Body of pancreas (tissue), 4 donors: ENCODE results near the gene POU2F2.

Experiments used
- CTCF ChIP-seq, 7 experiments: fragments of 450-650 bp in 4 of 7; fragments of 200-600 bp in 3 of 7; sonication (generic) in 3 of 7; IDR thresholded peaks; one replicate each; pipeline ENCODE4 v1.5.1; 2016 to 2019; ENCODE audit warnings: antibody characterized with exemption in 7 of 7
- POLR2A ChIP-seq, 3 donors: fragments of 450-650 bp; IDR thresholded peaks; one replicate each; pipeline ENCODE4 v1.6.1; 2016; ENCODE audit warnings: antibody characterized with exemption in 3 of 3, mild to moderate bottlenecking in 2 of 3

DNA sequence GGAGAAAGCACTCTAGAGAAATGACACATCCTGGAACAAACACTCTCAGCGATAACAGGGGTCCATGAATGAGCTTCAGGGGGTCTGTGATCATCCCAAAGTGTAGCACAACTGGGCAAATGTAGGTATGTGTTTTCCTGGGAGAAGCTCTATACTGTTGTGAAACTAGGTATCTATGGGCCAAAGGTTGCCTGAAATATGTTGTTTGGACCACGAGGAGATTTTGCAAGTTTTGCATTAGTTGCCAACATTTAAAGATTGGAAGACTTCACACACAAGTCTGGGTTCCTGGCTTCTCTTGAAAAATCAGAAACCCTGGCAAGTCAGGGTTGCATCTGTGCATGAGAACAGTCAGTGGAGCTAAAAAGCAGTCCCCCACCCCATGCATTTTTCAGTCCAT lies 26.7 kb upstream of the POU2F2 start:
- TF ChIP-seq CTCF (IDR thresholded peaks at IDR 0.05) (no peak), POLR2A (IDR thresholded peaks at IDR 0.05) (no peak)
